Stimulated activated CD8-positive, alpha-beta memory T cell treated with anti-CD3 and anti-CD28 coated beads, Interleukin-7, amount 100 ng/mL, for 48 hours (primary cell): ENCODE data around the gene MTARC2.
"Not testable (repeated sequence)": the region's sequence is repeated elsewhere in the genome, so short reads cannot be mapped to it uniquely, and the experiment has no call there.

Source experiments
- DNase-seq, 2 donors: peaks; one replicate each; pipeline ENCODE4 v3.0.0-alpha.2; 2020; ENCODE audit warnings: low read depth in 1 of 2; ENCODE audit errors: extremely low read depth in 1 of 2

Gene MTARC2

GRCh38 chr1:220730486-220730885, 17.6 kb upstream of the MTARC2 start:
- DNase-seq: no peak

DNA sequence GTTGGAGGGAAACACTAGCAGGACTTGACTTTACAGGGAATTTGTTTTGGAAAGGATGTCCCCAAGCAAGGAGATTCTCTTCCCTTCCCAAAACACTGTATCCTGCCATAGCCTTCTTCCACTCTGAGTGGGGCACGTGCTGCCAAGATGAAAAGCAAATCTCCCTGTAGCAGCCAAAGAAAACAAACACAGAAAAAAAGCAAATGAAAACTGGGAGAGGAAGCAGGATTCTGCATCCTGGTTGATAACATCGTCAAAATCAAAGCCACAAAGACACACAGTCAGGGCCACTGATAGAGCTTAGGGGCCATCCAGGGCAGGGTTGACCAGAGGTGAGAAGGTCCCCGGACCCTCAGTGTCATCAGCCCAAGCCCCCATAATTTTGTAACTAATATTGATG, 16.0 kb upstream of the MTARC2 start:
- no peak for DNase-seq

DNA sequence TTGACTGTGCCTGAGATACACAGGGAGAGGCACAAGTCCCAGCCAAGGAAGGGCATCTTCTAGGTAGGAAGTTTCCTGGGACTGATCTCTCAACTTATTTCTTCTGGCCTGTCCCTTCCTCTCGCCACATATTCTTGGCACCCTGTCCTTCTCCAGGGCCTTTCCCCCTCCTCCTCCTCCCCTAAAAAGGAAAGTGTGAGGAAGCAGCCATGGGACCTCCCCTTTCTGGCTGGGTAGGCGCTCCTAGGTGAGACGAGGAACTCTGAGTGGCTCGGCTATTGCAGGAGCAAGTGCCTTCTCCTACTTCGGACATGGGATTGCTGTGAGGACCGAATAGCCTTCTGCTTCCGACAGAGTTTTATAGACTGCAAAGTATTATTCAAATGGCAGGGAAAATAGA, 15.5 kb upstream of the MTARC2 start:
- DNase-seq: no peak

DNA sequence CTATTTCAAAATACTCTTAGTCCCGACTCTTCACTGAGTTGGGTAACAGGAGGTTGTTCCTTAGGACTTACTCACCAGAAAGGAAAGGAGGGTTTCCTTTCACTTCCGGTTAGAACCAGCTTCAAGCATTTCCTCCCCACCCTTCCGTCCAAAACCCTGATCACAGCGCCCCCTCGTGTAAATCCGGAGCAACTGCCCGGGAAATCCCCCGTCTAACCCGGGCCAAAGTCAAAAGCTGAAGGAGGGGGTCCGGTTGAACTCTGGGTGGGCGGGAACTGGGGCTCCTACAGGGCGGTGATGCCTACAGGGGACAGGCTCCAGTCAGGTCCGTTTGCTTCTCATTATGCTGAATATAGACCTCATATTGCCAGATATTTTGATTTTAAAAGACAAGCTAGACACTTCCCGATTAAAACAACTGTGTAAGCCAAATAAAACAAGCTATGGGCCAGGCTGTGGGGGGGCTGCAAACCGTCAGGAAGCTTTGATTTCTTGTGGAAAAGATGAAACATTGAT, 15.0 kb upstream of the MTARC2 start:
- DNase-seq: peak; percentile 50 to 59

- DNase-seq: no peak
Measured at GRCh38 chr1:220734571-220735326, 13.4 kb upstream of the MTARC2 start.

GRCh38 chr1:220736283-220736682, 11.8 kb upstream of the MTARC2 start:
- not testable (repeated sequence) for DNase-seq

DNA sequence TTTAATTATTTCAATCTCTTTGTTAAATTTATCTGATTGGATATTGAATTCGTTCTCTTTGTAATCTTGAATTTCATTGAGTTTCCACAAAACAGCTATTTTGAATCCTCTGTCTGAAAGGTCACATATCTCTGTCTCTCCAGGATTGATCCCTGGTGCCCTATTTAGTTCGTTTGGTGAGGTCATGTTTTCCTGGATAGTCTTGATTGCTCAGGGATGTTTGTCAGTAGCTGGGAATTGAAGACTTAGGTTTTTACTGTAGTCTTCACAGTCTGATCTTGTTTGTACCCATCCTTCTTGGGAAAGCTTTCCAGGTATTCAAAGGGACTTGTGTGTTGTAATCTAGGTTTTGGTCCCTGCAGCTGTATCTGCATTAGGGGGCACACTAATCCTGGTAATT, 6.8 kb upstream of the MTARC2 start:
- no peak for DNase-seq

- no peak for DNase-seq
Measured at GRCh38 chr1:220741825-220742224, 6.3 kb upstream of the MTARC2 start.

GRCh38 chr1:220742520-220742919, 5.6 kb upstream of the MTARC2 start:
- DNase-seq: no peak

GRCh38 chr1:220746851-220747250, 1.3 kb upstream of the MTARC2 start:
- DNase-seq: no peak

DNA sequence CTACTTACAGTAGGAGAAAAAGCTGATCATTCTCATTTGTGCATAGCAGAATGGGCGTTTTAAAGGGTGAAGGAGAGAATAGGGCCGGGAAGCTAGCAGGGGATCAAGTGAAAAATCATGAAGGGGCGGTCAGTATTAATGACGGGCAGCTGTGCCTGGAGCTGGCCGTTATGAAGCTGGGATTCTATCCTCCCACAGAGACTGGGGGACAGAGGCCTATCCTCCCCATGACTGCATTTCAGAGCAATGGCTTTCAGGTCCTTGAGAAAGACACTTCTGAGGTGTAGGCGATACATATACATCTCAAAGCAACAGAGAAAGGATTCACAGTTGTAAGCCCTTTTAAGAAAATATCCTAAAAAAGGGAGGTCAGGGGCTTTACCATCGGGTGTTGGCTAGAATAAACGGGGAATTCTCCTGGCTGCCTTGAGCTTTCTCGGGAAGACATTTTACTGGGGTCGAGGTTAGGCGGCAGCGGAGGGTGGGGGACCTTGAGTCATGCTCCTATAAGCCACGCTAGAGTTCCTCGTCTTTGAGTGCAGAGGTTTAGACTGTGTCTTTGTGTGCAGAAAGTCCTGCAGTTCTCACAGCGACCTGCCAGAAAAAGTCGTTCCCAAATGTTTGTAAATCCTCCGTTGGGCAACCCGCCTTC, 559 bp upstream of the MTARC2 start:
- no peak for DNase-seq

DNA sequence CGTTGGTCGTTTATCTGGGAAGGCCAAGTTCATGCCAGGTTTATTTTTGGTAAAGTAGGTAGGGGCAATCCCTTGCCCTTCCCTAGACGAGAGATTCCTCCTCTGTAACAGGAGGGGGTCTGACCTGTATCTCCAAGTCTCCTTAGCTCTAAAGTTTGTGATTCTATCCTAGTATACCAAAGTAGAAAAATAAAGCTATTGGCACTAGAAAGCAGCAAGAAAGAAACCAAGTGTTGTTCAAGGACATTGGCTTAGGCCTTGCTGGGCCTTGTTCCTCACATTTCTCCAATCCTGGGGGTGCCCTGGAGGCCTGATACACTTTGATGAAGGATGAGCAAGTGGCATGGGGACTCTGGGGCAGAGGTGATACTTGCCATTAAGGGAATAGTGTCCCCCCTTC, 814 bp downstream of the MTARC2 start:
- no peak for DNase-seq

DNA sequence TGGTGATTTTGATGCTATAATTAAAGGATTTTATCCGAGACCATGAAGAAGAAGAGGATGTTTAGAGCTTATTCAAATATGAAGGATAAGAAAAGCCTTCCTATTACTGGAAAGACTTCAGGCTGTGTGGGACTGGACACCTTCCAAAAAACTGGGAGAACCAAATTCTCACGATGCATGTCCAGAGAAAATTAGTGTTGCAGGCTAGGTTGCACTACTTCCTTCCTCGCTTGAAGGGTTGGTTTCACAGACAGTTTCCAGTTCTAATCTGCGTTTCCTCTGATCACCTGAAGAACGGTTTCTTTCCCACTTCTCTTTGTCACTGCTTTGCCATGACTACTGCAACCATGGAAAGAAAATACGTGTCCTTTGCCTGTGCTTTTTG, 2.0 kb downstream of the MTARC2 start:
- no peak for DNase-seq

- no peak for DNase-seq
Measured at GRCh38 chr1:220751111-220751510, 3.0 kb downstream of the MTARC2 start.

DNA sequence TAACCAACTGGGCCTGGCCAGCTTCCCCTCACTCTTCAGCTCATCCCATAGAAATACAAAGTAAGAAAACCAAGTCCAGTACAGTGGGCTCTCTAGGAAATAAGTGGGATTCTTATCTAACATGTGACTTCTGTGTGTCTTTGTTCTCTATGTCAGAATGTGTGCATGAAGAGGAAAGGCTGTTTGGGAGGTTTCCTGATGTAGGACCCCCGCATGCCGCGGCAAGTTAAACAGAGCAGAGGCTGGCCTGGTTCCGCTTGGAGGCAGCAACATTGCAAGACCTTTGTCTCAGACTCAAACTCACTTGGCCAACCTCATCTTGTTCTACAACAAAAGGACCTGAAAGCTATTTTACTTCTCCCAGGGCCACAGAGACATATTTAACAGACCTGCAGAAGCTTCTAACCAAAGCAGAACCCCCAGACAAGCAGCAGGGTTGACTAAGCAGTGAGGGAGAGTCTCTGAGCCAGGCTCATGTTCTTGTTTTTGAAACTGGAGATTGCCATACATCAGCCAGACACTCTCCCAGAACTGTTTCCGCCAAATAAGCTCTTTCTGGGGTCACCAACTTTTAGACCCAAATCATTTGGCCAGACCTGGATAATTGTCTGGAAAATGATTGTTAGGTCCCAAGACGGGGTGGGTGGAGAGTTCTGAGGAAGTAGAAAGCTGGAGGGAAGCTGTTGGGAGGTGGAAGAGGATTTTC, 6.2 kb downstream of the MTARC2 start:
- DNase-seq: no peak

DNA sequence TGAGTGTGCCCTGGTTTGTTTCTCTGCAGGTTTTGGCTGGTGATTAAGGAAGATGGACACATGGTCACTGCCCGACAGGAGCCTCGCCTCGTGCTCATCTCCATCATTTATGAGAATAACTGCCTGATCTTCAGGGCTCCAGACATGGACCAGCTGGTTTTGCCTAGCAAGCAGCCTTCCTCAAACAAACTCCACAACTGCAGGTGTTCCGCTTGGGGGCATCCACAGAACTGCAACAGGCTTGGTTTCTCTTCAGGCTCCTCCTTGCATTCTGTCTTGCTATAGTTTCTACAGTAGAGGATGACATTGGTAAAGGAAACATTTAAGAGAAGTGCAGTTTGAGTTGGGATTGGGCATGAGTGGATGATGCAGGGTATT, 6.8 kb downstream of the MTARC2 start:
- no peak for DNase-seq

GRCh38 chr1:220755309-220755708, 7.2 kb downstream of the MTARC2 start:
- no peak for DNase-seq

DNA sequence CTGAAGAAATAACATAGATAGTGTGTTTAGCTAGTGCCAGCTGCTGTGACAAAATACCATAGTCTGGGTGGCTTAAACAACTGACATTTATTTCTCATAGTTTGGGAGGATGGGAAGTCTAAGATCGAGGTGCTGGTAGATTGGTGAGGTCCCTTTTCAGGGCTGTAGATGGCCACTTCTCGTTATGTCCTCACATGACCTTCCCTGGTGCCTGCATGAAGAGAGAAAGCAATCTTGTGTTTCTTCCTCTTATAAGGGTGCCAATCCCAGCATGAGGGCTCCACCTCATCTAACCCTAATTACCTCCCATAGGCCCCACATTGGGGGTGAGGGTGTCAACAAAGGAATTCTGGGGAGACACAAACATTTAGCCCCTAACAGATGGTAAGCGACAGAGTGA, 9.3 kb downstream of the MTARC2 start:
- DNase-seq: no peak

DNA sequence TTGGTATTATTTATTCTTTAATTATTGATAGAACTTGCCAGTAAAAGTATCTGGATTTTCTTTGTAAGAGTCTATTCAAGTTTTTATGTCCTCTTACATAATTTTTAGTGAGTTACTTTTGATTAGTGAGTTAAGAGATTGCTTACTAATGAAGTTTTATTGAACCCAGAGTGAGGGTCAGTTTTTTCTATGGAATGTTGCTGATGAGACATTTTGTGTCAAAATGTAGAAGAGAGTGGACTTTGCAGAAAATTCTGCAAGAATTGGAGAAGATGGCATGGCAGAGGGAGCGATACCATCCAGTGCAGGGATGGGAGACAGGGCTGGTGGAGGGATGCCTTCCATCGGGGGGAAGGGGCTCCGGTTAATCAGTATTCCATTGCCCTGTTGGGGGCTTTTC, 11.0 kb downstream of the MTARC2 start:
- DNase-seq: no peak

DNA sequence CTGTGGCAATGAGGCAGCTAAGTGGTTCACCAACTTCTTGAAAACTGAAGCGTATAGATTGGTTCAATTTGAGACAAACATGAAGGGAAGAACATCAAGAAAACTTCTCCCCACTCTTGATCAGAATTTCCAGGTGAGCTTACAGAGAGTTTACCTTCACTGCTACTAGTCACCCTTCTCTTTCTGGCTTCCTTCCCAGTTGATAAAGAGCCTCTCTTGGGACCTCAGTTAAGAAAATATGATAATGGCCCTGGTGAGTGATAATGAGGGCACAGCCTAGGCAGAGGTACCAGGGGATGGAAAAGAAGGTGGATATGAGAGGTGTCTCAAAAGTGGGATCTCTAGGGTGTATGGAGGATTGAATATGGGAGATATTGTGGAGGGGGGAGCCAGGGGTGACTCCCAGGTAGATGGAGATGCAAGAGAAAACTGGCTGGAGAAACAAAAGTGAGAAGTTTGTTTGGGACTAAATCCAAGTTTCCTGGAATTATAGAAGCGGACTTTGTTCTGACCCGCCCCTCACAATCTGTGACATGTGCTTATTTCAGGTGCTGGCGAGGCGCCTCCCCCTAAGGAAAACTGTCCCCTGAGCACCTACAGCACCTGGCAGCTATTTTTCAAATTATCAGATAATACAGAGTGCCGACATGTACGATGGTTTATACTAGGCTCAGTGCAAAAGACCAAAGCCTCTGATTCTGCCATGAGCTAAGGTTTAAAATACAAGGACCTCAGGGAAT, 13.7 kb downstream of the MTARC2 start:
- no peak for DNase-seq

DNA sequence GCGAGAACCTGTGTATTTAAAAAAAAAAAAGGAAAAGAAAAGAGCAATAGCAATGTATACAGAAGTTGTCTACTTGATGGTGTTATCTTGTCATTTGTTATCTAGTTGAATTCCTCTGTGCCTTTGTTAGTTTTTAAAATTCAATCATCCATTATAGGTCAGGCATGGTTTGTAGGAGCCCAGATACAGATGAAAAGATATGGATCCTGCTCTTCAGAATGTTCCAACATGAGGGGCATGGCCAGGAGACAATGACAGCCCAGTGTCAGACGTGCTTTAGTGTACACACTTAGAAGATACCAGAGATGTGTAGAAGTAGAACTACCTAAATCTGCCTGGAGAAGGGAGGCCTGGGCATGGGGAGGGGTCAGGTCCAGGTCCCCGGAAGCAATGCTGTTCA, 16.6 kb downstream of the MTARC2 start:
- DNase-seq: no peak
